HL-60 (cell line): Measurements from ENCODE around the gene SASH1.

Experiments
- DNase-seq, 2 experiments: peaks; one replicate each; pipeline ENCODE4 v3.0.0-alpha.2; 2010 to 2020; ENCODE audit warnings: low read depth in 1 of 2, low spot score in 1 of 2
- H3K27ac ChIP-seq: fragments of 250-450 bp; sonication (Bioruptor Pico); replicated peaks from 2 replicates; pipeline ENCODE4 v1.5.1; 2020; ENCODE audit warnings: mild to moderate bottlenecking, moderate library complexity
- H3K27me3 ChIP-seq: fragments of 250-450 bp; sonication (Bioruptor Pico); 2 replicates; pipeline ENCODE4 v1.5.1; 2021; ENCODE audit warnings: mild to moderate bottlenecking, moderate library complexity; ENCODE audit not compliant: insufficient read depth, poor library complexity, severe bottlenecking
- H3K4me3 ChIP-seq: replicated peaks from 2 replicates; pipeline ENCODE4 v1.5.1; 2011; ENCODE audit warnings: mild to moderate bottlenecking, control low read depth, low read length; ENCODE audit not compliant: insufficient read depth
- GABPA ChIP-seq: IDR thresholded peaks from 2 replicates; pipeline ENCODE4 v1.6.1; 2012; ENCODE audit warnings: low read depth
- POLR2AphosphoS5 ChIP-seq: IDR thresholded peaks from 2 replicates; pipeline ENCODE4 v1.6.1; 2012; ENCODE audit warnings: low read depth
- SPI1 ChIP-seq: IDR thresholded peaks from 2 replicates; pipeline ENCODE4 v1.6.1; 2012; ENCODE audit warnings: low read depth, mild to moderate bottlenecking, borderline replicate concordance
- TF ChIP-seq, protein P1 (sequence below): IDR thresholded peaks from 2 replicates; pipeline ENCODE4 v1.6.1; 2012; ENCODE audit warnings: low read depth; ENCODE audit not compliant: insufficient replicate concordance
- TF ChIP-seq, protein P2 (sequence below): IDR thresholded peaks from one replicate; pipeline ENCODE4 v1.5.1; 2011; ENCODE audit warnings: low read length, control low read depth, inconsistent platforms; ENCODE audit not compliant: insufficient read depth

The SASH1 gene

GRCh38 chr6:148509800-148510581, 167.4 kb downstream of the SASH1 start:
- no peak overlapping the region for H3K4me3 ChIP-seq
- TF ChIP-seq SPI1 = no peak
- TF ChIP-seq, protein P1, sequence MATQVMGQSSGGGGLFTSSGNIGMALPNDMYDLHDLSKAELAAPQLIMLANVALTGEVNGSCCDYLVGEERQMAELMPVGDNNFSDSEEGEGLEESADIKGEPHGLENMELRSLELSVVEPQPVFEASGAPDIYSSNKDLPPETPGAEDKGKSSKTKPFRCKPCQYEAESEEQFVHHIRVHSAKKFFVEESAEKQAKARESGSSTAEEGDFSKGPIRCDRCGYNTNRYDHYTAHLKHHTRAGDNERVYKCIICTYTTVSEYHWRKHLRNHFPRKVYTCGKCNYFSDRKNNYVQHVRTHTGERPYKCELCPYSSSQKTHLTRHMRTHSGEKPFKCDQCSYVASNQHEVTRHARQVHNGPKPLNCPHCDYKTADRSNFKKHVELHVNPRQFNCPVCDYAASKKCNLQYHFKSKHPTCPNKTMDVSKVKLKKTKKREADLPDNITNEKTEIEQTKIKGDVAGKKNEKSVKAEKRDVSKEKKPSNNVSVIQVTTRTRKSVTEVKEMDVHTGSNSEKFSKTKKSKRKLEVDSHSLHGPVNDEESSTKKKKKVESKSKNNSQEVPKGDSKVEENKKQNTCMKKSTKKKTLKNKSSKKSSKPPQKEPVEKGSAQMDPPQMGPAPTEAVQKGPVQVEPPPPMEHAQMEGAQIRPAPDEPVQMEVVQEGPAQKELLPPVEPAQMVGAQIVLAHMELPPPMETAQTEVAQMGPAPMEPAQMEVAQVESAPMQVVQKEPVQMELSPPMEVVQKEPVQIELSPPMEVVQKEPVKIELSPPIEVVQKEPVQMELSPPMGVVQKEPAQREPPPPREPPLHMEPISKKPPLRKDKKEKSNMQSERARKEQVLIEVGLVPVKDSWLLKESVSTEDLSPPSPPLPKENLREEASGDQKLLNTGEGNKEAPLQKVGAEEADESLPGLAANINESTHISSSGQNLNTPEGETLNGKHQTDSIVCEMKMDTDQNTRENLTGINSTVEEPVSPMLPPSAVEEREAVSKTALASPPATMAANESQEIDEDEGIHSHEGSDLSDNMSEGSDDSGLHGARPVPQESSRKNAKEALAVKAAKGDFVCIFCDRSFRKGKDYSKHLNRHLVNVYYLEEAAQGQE = no peak
- no peak overlapping the region for H3K27ac ChIP-seq
- peak; percentile 51 to 88 for DNase-seq
- peaks cover 7% of the 10 kb centered on the region for H3K27me3 ChIP-seq

GRCh38 chr6:148513145-148514071, 170.8 kb downstream of the SASH1 start:
- H3K4me3 ChIP-seq = no peak overlapping the region
- peaks cover 4% of the 10 kb centered on the region for H3K27me3 ChIP-seq
- no peak for TF ChIP-seq POLR2AphosphoS5
- no peak for TF ChIP-seq SPI1
- no peak for TF ChIP-seq GABPA
- TF ChIP-seq, protein P1 = no peak
- TF ChIP-seq, protein P2, sequence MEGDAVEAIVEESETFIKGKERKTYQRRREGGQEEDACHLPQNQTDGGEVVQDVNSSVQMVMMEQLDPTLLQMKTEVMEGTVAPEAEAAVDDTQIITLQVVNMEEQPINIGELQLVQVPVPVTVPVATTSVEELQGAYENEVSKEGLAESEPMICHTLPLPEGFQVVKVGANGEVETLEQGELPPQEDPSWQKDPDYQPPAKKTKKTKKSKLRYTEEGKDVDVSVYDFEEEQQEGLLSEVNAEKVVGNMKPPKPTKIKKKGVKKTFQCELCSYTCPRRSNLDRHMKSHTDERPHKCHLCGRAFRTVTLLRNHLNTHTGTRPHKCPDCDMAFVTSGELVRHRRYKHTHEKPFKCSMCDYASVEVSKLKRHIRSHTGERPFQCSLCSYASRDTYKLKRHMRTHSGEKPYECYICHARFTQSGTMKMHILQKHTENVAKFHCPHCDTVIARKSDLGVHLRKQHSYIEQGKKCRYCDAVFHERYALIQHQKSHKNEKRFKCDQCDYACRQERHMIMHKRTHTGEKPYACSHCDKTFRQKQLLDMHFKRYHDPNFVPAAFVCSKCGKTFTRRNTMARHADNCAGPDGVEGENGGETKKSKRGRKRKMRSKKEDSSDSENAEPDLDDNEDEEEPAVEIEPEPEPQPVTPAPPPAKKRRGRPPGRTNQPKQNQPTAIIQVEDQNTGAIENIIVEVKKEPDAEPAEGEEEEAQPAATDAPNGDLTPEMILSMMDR = no peak
- no peak overlapping the region for H3K27ac ChIP-seq
- DNase-seq = no peak

DNA sequence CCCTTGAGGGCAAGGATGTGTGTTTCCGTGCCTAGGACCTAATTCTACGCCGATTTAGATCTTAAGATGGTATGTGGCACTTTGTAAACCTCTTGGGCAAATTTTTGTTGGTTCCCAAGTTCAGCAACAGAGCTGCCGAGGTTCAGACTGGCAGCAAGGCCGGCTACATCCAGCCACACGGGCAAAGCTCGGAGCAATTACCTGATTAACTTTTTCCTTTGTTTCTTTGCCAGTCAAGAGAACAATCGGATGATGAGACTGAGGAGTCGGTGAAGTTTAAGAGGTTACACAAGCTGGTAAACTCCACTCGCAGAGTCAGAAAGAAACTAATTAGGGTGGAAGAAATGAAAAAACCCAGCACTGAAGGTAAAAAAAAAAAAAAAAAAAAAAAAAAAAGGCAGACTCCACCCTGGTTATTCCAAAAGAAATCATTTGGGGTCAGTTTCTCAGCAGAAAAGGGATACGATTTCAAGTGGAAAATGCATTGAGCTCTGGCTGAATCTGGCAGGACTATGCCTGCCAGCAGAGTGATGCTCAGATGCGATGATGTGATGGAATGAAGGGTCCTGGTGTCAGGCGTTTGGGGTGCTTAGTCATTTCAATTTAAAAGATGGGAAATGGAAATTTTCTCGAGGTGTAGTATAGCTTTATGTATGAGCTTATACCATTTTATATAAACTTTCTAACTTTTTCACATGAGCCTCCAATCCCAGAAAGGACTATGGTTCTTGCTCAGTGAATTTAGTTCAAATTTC, 171.6 kb downstream of the SASH1 start:
- no peak overlapping the region for H3K4me3 ChIP-seq
- no peak overlapping the region for H3K27ac ChIP-seq
- no peaks in the 10 kb centered on the region for H3K27me3 ChIP-seq
- TF ChIP-seq SPI1 (no peak), GABPA (no peak), POLR2AphosphoS5 (no peak)
- TF ChIP-seq, protein P1 = no peak
- TF ChIP-seq, protein P2 = no peak
- no peak for DNase-seq
